Neural cell (in vitro differentiated cells): ENCODE data around the gene LRRC1.

Experiments
- EP300 ChIP-seq: fragments of 450-650 bp; conservative IDR thresholded peaks from 2 replicates; pipeline ENCODE4 v1.6.1; 2014; ENCODE audit warnings: antibody characterized with exemption, mild to moderate bottlenecking, moderate library complexity; ENCODE audit not compliant: poor library complexity, severe bottlenecking
- EZH2 ChIP-seq: fragments of 200-600, 300-800 bp; shearing (Covaris generic), sonication (generic); IDR thresholded peaks from 2 replicates; pipeline ENCODE4 v1.6.1; 2014; ENCODE audit warnings: antibody characterized with exemption, low read length, borderline replicate concordance, mild to moderate bottlenecking; ENCODE audit not compliant: insufficient read depth, poor library complexity, severe bottlenecking
- MXI1 ChIP-seq: fragments of 450-650 bp; conservative IDR thresholded peaks from 2 replicates; pipeline ENCODE4 v1.6.1; 2014; ENCODE audit warnings: antibody characterized with exemption, mild to moderate bottlenecking; ENCODE audit not compliant: poor library complexity, severe bottlenecking
- POLR2AphosphoS5 ChIP-seq: IDR thresholded peaks from 2 replicates; pipeline ENCODE4 v1.6.1; 2012
- RAD21 ChIP-seq: fragments of 450-650 bp; conservative IDR thresholded peaks from 2 replicates; pipeline ENCODE4 v1.6.1; 2014; ENCODE audit warnings: antibody characterized with exemption, mild to moderate bottlenecking, moderate library complexity
- SMC3 ChIP-seq: fragments of 450-650 bp; conservative IDR thresholded peaks from 2 replicates; pipeline ENCODE4 v1.6.1; 2014; ENCODE audit warnings: antibody characterized with exemption, mild to moderate bottlenecking, moderate library complexity; ENCODE audit not compliant: poor library complexity
- TAF1 ChIP-seq: IDR thresholded peaks from 2 replicates; pipeline ENCODE4 v1.6.1; 2012; ENCODE audit warnings: low read depth
- TF ChIP-seq, protein P1 (sequence below): fragments of 450-650 bp; IDR thresholded peaks from 2 replicates; pipeline ENCODE4 v1.5.1; 2014; ENCODE audit warnings: antibody characterized with exemption, mild to moderate bottlenecking, moderate library complexity; ENCODE audit not compliant: poor library complexity, severe bottlenecking
- TF ChIP-seq, protein P2 (sequence below): IDR thresholded peaks from 2 replicates; pipeline ENCODE4 v1.6.1; 2012; ENCODE audit warnings: borderline replicate concordance

DNA sequence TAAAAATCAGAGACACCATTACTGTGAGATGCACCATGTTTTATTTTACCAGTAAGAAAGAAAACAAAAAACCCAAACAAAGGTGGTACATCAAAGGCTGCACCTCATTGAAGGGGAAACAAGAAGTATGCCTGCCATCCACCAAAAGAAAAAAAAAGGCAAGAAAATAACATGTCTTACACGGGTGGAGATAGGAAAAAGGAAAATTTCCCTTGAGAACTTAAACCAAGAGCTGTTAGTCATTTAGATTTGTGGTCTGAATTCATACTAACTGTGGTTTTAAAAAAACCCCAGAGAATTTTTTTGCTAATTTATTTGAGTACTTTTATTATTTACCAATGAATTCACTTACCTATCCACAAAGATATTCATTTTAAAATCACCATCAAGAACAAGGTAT, 144.0 kb downstream of the LRRC1 start:
- TF ChIP-seq, protein P1, sequence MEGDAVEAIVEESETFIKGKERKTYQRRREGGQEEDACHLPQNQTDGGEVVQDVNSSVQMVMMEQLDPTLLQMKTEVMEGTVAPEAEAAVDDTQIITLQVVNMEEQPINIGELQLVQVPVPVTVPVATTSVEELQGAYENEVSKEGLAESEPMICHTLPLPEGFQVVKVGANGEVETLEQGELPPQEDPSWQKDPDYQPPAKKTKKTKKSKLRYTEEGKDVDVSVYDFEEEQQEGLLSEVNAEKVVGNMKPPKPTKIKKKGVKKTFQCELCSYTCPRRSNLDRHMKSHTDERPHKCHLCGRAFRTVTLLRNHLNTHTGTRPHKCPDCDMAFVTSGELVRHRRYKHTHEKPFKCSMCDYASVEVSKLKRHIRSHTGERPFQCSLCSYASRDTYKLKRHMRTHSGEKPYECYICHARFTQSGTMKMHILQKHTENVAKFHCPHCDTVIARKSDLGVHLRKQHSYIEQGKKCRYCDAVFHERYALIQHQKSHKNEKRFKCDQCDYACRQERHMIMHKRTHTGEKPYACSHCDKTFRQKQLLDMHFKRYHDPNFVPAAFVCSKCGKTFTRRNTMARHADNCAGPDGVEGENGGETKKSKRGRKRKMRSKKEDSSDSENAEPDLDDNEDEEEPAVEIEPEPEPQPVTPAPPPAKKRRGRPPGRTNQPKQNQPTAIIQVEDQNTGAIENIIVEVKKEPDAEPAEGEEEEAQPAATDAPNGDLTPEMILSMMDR: no peak
- no peak for TF ChIP-seq RAD21
- TF ChIP-seq EZH2: no peak
- TF ChIP-seq POLR2AphosphoS5: no peak
- no peak for TF ChIP-seq EP300
- TF ChIP-seq, protein P2, sequence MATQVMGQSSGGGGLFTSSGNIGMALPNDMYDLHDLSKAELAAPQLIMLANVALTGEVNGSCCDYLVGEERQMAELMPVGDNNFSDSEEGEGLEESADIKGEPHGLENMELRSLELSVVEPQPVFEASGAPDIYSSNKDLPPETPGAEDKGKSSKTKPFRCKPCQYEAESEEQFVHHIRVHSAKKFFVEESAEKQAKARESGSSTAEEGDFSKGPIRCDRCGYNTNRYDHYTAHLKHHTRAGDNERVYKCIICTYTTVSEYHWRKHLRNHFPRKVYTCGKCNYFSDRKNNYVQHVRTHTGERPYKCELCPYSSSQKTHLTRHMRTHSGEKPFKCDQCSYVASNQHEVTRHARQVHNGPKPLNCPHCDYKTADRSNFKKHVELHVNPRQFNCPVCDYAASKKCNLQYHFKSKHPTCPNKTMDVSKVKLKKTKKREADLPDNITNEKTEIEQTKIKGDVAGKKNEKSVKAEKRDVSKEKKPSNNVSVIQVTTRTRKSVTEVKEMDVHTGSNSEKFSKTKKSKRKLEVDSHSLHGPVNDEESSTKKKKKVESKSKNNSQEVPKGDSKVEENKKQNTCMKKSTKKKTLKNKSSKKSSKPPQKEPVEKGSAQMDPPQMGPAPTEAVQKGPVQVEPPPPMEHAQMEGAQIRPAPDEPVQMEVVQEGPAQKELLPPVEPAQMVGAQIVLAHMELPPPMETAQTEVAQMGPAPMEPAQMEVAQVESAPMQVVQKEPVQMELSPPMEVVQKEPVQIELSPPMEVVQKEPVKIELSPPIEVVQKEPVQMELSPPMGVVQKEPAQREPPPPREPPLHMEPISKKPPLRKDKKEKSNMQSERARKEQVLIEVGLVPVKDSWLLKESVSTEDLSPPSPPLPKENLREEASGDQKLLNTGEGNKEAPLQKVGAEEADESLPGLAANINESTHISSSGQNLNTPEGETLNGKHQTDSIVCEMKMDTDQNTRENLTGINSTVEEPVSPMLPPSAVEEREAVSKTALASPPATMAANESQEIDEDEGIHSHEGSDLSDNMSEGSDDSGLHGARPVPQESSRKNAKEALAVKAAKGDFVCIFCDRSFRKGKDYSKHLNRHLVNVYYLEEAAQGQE: no peak
- TF ChIP-seq TAF1: no peak
- no peak for TF ChIP-seq SMC3
- TF ChIP-seq MXI1: no peak
